Activated CD8-positive, alpha-beta memory T cell treated with anti-CD3 and anti-CD28 coated beads for 24 hours (primary cell): ENCODE data around the gene ANKRD29.
"Not testable (repeated sequence)": the region's sequence is repeated elsewhere in the genome, so short reads cannot be mapped to it uniquely, and the experiment has no call there.

Experiments
- DNase-seq: peaks from one replicate; pipeline ENCODE4 v3.0.0-alpha.2; 2020

ANKRD29 gene

DNA sequence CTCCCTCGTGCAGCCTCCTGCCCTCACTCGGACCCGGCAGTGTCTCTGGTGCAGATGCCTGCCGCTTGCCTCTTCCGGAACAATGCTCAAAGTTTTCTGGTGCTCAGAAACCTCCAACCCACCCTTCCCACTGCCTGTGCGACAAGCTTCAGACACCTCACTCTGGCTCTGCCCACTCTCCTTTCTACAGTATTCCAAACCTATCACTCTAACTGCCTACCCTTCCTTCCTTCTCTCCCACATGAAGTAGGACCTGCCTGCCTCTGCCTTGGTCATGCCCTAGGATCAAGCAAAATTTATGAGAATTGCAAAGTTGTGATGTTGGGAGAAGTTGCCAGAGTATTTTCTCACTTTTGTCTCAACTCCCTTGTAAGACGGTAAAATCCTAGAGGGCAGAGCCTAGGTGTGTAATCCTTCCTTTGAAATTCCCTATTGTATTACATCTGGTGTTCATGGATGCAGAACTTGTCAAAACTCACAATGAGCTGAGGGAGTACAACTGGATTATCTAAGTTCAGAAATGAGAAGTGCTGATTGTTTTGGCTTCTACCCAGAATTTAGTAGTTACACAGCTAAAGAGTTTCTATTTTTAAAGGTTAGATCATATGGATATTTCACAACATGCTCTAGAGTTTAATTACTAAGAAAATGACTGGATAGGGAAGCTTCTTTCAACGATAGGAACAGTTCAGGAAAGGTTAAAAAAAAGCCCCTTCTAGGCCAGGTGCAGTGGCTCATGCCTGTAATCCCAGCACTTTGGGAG, 83.6 kb downstream of the ANKRD29 start:
- no peak for DNase-seq

GRCh38 chr18:23578067-23578701, 84.5 kb downstream of the ANKRD29 start:
- DNase-seq, result no peak

DNA sequence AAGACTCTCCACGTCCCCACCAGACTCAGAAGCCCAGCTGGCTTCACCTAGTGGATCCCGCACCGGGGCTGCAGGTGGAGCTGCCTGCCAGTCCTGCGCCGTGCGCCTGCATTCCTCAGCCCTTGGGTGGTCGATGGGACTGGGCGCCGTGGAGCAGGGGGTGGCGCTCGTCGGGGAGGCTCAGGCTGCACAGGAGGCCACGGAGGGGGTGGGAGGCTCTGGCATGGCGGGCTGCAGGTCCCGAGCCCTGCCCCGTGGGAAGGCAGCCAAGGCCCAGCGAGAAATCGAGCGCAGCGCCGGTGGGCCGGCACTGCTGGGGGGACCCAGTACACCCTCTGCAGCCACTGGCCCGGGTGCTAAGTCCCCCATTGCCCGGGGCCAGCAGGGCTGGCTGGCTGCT, 85.2 kb downstream of the ANKRD29 start:
- not testable (repeated sequence) for DNase-seq

DNA sequence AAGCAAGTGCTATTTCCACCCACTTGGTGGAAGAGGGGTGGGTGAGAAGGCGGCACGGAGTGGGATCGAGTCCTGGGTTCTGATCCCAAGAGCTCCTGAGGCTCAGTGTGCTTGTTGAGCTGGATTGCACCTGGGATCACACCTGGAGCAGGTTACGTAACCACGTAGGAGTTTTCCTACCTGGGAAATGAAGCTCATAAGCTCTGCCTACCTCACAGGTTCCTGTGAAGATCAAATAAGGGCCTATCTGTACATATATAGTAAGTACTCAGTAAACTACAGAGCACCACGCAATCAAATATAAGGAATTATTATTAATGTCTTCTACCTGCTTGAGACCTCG, 87.4 kb downstream of the ANKRD29 start:
- DNase-seq, result no peak

- DNase-seq, result no peak
Observed at GRCh38 chr18:23574611-23575308, 88.0 kb downstream of the ANKRD29 start.

DNA sequence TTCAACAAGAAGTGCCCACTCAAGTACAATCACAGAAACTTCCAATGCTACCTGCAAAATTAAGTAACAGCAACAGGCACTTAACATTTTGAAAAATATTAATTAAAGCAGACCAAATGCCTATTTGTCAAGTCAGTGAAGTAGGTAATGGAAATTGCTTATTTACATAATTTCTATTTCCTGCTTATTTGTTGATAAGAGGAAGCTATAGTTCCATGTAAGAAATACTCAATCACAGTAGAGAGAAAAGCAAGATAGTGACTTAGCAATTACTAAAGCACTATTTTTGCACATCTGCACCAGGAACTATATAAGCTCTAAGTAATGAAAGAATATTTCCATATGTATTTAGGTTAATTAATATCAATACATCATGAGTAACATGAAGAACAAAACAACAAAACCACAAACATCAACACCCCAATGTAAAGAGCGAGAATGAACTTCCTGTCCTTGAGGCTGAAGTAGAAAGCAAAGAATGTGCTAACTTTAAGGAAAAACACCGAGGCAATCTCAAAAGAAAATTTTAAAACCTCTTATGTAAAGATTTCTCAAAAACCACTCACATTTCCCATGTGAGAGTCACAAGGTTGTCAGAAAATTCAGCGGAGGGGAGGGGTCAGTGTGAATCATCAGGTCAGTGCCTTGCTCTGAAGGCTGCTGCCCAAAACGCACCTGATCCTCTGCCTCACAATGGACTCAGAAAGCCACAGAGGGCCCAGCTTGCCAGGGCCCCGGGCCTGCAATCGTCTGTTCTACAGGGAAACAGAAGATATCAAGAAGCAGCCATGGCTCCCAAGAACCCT, 88.9 kb downstream of the ANKRD29 start:
- DNase-seq, result no peak

DNA sequence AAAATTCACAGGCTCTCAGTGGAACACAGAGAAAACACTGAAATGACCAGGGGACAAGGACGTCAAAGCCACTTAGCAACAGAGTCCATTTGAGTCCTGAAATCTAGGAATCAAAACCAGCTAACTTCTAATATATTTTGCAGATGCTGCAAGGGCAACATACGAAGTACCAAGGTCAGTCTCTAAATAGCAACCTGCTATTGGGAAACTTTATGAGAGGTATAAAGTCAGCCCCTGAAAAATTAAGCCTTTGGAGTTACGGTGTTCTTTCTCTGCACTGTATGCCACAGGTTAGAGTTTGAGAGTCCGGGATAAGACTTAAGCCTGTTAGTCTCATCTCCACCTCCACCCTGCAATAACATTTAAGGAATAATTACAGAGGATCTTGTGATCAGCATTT, 89.7 kb downstream of the ANKRD29 start:
- no peak for DNase-seq

DNA sequence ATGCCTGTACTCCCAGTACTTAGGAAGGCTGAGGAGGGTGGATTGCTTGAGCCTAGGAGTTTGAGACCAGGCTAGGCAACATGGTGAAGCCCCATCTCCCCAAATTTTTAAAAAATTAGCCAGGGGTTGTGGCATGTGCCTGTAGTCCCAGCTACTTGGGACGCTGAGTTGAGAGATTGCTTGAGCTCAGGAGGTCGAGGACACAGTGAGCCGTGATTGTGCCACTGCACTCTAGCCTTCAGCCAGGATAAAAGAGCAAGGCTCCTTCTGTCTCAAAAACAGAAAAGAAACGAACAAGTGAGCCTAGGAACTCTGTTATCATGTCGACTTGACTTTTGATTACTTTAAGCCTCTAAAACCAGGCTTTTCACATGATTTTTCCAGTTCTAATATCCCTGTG, 90.1 kb downstream of the ANKRD29 start:
- no peak for DNase-seq

- DNase-seq, result no peak
Observed at GRCh38 chr18:23572012-23572411, 90.7 kb downstream of the ANKRD29 start.

DNA sequence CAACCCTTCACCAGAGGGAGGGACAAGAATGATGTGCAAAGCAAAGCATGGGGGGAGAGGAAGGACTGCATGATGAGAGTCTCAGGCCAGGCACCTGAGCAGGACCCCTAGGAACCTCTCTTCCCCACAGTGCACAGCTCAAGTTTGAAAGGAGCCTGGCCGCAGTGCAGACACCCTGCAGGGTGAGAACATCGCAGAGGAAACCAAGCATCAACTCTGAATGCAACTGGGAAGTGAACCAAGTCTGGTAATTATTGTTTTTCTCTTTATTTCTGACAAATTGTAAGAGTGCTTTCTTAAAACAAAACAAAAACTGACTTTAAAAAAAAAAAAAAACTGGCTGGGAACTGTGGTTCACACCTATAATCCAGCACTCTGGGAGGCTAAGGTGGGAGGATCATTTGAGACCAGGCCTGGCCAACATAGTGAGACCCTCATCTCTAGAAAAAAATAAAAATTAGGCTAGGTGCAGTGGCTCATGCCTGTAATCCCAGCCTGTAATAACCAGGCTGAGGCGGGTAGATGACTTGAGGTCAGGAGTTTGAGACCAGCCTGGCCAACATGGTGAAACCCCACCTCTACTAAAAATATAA, 91.7 kb downstream of the ANKRD29 start:
- DNase-seq, result no peak

DNA sequence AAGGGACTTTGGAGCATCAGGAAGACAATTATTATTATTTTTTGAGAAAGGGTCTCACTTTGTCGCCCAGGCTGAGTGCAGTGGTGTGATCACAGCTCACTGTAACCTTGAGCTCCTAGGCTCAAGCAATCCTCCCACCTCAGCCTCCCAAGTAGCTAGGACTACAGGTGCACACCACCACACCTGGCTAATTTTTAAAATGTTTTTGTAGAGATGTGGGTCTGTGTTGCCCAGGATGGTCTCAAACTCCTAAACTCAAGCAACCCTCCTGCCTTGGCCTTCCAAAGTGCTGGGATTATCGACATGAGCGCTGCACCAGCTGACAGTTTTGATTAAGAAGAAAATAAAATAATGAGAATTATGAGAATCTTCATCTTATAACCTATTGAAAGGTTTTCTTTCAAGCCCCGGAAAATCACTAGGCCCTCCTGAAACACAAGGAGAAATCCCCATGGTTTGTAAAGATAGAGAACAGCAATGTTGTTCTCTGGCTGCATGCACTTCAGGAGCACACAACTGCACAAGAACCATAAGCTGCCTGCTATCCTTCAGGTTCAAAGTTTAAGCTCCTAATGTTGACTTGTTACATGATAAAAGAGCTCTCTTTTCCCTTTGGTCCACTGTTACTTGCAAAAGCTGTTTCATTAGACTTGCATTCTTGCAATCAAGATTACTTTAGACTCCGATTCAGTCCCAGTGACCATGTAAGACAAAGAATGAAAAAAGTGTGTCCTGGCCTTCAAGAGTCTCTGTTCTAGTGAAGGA, 93.2 kb downstream of the ANKRD29 start:
- DNase-seq, result no peak

DNA sequence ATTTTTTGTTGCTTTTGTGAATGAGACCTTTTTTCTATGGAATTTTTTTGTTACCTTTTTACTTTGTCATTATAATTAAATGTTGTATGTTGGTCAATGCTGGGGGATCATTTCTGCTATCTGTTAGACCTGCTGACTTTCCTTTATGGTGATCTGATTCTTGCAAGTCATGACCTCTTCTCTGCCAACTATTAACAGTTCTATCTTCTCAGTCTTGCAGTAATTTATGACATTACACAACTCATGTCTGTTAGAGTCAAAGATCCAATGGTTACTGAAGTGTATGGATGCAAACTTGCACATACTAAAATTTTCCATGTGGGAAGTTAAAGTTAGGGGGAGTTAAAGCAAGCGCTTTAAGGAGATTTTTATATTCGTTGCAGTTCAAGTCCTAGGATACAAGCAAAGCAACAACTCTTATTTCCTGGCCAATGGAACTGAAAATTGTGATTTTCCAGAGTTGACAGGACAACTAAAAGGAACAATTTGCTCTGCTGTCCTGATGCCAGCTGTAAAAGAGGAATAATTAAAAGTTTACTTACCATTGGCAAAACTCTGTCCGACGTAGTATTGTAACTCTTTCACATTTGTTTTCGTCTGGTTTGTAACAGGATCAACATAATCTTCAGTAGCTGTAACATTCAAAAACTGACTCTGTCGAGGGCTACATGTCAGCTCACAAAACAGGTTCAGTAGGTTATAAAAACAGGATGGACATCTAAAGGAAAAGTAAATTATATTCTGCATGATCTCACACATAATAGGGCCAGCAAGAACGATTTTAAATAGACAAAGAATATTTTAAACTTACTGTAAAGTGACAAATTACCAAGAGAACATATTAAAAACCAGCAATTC, 94.2 kb downstream of the ANKRD29 start:
- DNase-seq, result no peak

GRCh38 chr18:23567671-23568070, 95.0 kb downstream of the ANKRD29 start:
- DNase-seq, result no peak

DNA sequence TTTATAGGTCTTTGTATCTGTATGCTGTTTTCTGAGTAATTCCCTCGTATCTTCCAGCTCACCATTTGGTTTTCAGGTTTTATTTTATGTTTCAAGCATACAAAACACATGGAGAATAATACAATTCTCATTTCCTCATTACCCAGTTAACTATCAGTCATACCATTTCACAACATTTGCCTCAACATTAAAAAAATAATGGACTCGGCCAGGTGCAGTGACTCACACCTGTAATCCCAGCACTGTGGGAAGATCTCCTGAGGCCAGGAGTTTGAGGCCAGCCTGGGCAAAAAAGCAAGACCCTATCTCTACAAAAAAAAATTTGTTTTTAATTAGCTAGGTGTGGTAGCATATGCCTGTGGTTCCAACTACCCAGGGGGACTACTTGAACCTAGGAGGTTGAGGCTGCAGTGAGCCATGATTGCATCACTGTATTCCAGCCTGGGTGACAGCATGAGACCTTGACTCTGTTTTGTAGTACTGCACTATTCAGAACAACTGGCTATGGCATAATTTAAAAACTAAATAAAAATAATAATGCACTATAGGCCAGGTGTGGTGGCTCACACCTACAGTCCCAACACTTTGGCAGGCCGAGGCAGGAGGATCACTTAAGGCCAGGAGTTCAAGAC, 96.7 kb downstream of the ANKRD29 start:
- DNase-seq, result no peak

- no peak for DNase-seq
Observed at GRCh38 chr18:23563377-23564043, 99.2 kb downstream of the ANKRD29 start.

DNA sequence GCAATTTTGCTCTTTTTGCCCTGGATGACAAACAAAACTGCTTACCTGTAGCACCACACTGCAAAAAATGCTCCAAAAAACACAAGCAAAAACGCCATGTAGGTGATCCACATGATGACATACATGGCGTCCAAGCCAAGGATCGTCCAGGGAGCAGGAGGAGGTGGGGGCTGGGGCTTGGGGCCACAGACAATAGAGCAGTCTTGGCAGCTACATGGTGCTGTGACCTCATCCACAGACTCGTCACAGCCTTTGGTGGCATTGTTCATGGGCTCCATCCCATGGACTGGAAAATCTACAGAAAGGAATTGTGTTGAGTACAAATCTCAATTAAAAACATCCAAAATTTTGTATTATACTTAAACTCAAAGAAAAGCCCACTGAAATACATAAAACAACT, 102.5 kb downstream of the ANKRD29 start:
- no peak for DNase-seq

DNA sequence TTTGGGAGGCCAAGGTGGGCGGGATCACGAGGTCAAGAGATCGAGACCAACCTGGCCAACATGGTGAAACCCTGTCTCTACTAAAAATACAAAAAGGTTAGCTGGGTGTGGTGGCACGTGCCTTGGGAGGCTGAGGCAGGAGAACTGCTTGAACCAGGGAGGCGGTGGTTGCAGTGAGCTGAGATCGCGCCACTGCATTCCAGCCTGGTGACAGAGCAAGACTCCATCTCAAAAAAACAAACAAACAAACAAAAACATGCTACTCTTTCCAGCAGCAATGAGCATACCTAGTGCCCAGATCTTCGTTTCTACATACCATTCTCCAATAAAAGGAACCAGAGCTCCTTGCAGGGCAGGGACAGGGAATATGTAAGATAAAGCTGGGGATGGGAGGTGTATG, 105.2 kb downstream of the ANKRD29 start:
- DNase-seq, result not testable (repeated sequence)

GRCh38 chr18:23556145-23556780, 106.4 kb downstream of the ANKRD29 start:
- DNase-seq, result no peak

- DNase-seq, result no peak
Observed at GRCh38 chr18:23553887-23554286, 108.8 kb downstream of the ANKRD29 start.

DNA sequence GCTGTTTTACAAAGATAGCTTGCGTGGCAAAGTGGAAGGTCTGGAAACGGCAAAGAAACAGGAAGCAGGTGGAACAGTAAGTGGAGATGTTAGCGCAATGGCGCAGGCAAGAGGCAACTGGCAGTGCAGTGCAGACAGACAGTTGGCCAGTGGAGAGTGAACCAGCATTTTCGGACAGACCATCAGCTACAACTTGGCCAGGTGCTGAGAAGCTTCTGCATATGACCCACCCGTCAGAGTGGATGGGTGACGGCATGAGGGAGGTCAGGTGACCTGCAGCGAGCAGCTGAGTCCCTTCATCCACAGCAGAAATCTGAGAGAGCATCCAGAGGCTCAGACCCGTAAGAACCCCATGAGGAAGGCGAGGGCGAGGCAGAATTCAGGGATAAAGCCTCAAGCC, 110.2 kb downstream of the ANKRD29 start:
- DNase-seq, result no peak
